Prostate gland (tissue), 2 donors: ENCODE data around the gene STK25.
"Not testable (repeated sequence)": the region's sequence is repeated elsewhere in the genome, so short reads cannot be mapped to it uniquely, and the experiment has no call there.

Source experiments
- CTCF ChIP-seq, 4 experiments: fragments of 200-600 bp in 2 of 4; fragments of 450-650 bp in 2 of 4; sonication (generic) in 2 of 4; IDR thresholded peaks; 1 replicate in 3 of 4; 2 replicates in 1 of 4; pipeline ENCODE4 v1.5.1; 2016 to 2019; ENCODE audit warnings: antibody characterized with exemption in 4 of 4, mild to moderate bottlenecking in 2 of 4, moderate library complexity in 2 of 4
- POLR2A ChIP-seq: fragments of 450-650 bp; IDR thresholded peaks from one replicate; pipeline ENCODE4 v1.6.1; 2016; ENCODE audit warnings: antibody characterized with exemption, mild to moderate bottlenecking

GRCh38 chr2:241525818-241526780, 17.7 kb upstream of the STK25 start:
- not testable (repeated sequence) for TF ChIP-seq POLR2A; CTCF (IDR thresholded peaks at IDR 0.05)
